ENCODE data around the gene IL1A. TPM values are rescaled to one million over a fixed set of nuclear protein-coding genes. Genes with fewer than 3 reads are reported as not detected.

Gene IL1A
- polyA plus RNA-seq, 1 of the 3 experiments (the other 2 are of a cell fraction) = not detected

DNA sequence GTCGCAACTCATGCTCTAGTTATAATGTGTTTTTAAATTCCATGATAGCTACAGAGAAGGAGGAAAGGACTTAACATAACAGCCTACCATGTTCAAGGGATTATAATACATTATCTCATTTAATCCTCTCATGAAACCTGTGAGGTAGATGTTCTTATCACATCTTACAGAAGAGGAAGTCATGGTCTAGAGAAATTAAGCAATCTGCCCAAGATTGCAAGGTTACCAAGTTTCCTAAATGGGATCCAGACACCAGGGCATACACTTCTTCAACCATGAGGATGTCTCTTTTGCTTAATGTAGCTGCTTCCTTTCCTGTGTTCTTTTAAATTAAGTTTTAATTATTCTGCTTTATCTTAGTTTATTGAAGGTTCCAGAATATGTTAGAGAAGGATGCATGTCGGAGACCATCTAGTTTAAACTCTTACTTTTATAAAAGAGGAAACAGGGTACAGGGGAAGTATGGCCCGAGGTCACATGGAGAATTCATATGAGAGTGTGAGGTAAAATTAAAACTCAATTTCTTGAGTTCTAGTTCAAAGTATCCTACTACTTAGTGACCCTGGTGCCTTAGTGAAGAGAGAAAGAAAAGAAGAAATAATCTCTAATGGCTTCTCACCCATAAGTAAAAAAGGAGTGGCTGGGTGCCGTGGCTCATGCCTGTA, 3.6 kb upstream of the IL1A start:
- Histone ChIP-seq H3K27ac (ENCODE audit: low read depth in 2 of 2, low read length in 1 of 2) (no peak overlapping the region), H3K4me2 (no peak overlapping the region), H3K9ac (no peak overlapping the region), H3K4me3 (ENCODE audit: low read depth in 2 of 2, low read length in 1 of 2) (no peak overlapping the region), H3K36me3 (replicated peaks in 1 of 2; ENCODE audit: control insufficient read depth in 1 of 2, insufficient read depth in 2 of 2, low read length in 1 of 2) (no peaks in the 10 kb centered on the region), H3F3A (replicated peaks; ENCODE audit: insufficient read depth) (no peaks in the 10 kb centered on the region), H3K9me2 (no peaks in the 10 kb centered on the region), H3K79me2 (ENCODE audit: insufficient read depth) (no peaks in the 10 kb centered on the region), H4K20me1 (ENCODE audit: insufficient read depth) (no peaks in the 10 kb centered on the region), H3K4me1 (ENCODE audit: control insufficient read depth in 1 of 2, insufficient read depth in 2 of 2, low read depth in 1 of 2, low read length in 1 of 2) (no peaks in the 10 kb centered on the region), H2AFZ (ENCODE audit: low read depth) (no peak overlapping the region), H3K27me3 (ENCODE audit: insufficient read depth) (no peaks in the 10 kb centered on the region), H3K9me3 (no peaks in the 10 kb centered on the region)
- TF ChIP-seq RCOR1 (IDR thresholded peaks at IDR 0.05; ENCODE audit: low read length) = no peak
- DNase-seq = no peak
- CTCF ChIA-PET = no interaction called here
- WGBS (ENCODE audit: low lambda C conversion rate) = 57% methylated on average over 4 of the region's 4 CpGs
- POLR2A ChIA-PET = no interaction called here

DNA sequence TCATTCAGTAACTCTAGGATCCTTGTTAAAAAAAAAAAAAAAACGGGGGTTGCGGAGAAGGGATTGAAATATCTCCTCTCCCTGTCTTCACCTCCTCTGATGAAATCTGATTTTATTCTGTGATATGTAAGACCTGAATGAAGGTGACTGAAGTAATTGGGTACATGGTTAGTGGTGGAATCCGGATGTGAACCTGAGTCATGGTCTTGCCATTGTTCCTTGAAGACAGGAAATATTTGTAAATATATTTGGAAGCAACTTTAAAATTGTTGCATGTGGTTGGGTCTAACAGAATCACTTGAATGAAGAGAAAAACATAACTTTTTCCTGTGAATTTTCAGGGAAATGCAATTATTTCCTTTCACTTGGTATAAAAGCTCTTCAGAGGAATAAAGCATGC, 3.0 kb upstream of the IL1A start:
- no peak overlapping the region for H2AFZ ChIP-seq (ENCODE audit: low read depth)
- CTCF ChIA-PET = no interaction called here
- no peak for DNase-seq
- H3K9ac ChIP-seq = no peak overlapping the region
- H3K4me1 ChIP-seq (ENCODE audit: control insufficient read depth in 1 of 2, insufficient read depth in 2 of 2, low read depth in 1 of 2, low read length in 1 of 2) = no peaks in the 10 kb centered on the region
- no peaks in the 10 kb centered on the region for H3K9me2 ChIP-seq
- H3K27me3 ChIP-seq (ENCODE audit: insufficient read depth) = no peaks in the 10 kb centered on the region
- H3K4me3 ChIP-seq (ENCODE audit: low read depth in 2 of 2, low read length in 1 of 2) = no peak overlapping the region
- H3K4me2 ChIP-seq = no peak overlapping the region
- TF ChIP-seq, protein P1, sequence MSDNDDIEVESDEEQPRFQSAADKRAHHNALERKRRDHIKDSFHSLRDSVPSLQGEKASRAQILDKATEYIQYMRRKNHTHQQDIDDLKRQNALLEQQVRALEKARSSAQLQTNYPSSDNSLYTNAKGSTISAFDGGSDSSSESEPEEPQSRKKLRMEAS (IDR thresholded peaks at IDR 0.05; ENCODE audit: low read depth) = no peak
- no peak for TF ChIP-seq JUND (IDR thresholded peaks at IDR 0.05)
- no peak for TF ChIP-seq POLR2AphosphoS5 (IDR thresholded peaks at IDR 0.05; ENCODE audit: low read depth, low read length)
- POLR2A ChIA-PET = no interaction called here
- H3K27ac ChIP-seq (ENCODE audit: low read depth in 2 of 2, low read length in 1 of 2) = no peak overlapping the region
- H3K36me3 ChIP-seq (replicated peaks in 1 of 2; ENCODE audit: control insufficient read depth in 1 of 2, insufficient read depth in 2 of 2, low read length in 1 of 2) = no peaks in the 10 kb centered on the region
- H3F3A ChIP-seq (replicated peaks; ENCODE audit: insufficient read depth) = no peaks in the 10 kb centered on the region
- H4K20me1 ChIP-seq (ENCODE audit: insufficient read depth) = no peaks in the 10 kb centered on the region
- no peaks in the 10 kb centered on the region for H3K9me3 ChIP-seq
- H3K79me2 ChIP-seq (ENCODE audit: insufficient read depth) = no peaks in the 10 kb centered on the region
- WGBS (ENCODE audit: low lambda C conversion rate) = 54% methylated on average over 3 of the region's 3 CpGs

DNA sequence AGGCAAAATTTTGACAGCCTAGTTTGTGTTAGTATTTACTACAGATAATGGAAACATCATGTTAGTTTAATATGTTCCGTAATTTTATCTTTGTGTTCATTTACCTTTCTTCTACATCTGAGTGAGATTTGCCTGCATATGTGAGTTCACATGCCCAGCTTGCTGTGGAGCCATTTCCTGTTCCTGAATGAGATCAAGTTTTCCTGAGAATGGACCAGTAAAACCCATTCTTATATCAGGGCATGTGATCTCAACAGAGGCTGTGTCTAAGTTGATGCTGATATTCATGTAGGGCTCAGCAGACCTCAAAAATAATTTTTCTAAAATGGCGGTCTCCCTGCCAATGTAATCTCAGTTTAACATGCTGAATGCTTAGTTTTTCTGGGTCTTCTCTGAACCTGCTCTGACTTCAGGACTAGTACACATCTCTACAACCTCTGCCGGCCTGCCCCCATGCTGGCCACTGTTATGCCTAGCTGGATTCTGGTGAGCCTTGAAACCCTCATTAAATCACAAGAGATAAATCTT, 1.0 kb downstream of the IL1A start:
- no peak overlapping the region for H3K27ac ChIP-seq (ENCODE audit: low read depth in 2 of 2, low read length in 1 of 2)
- WGBS (ENCODE audit: low lambda C conversion rate) = 70% methylated on average over 3 of the region's 3 CpGs
- H3K27me3 ChIP-seq (ENCODE audit: insufficient read depth) = no peaks in the 10 kb centered on the region
- H4K20me1 ChIP-seq (ENCODE audit: insufficient read depth) = no peaks in the 10 kb centered on the region
- H3K36me3 ChIP-seq (replicated peaks in 1 of 2; ENCODE audit: control insufficient read depth in 1 of 2, insufficient read depth in 2 of 2, low read length in 1 of 2) = no peaks in the 10 kb centered on the region
- no peaks in the 10 kb centered on the region for H3K4me1 ChIP-seq (ENCODE audit: control insufficient read depth in 1 of 2, insufficient read depth in 2 of 2, low read depth in 1 of 2, low read length in 1 of 2)
- no peaks in the 10 kb centered on the region for H3K79me2 ChIP-seq (ENCODE audit: insufficient read depth)
- H3K9me2 ChIP-seq = no peaks in the 10 kb centered on the region
- no peak for DNase-seq
- ChIA-PET POLR2A (interaction anchor here (0.7 kb wide), 1 partner anchor 647 kb away, joined by 3 read pairs; no protein-coding TSS in a partner anchor), CTCF (no interaction called here)
- H3K9ac ChIP-seq = no peak overlapping the region
- H3K4me3 ChIP-seq (ENCODE audit: low read depth in 2 of 2, low read length in 1 of 2) = no peak overlapping the region
- no peaks in the 10 kb centered on the region for H3K9me3 ChIP-seq
- H3F3A ChIP-seq (replicated peaks; ENCODE audit: insufficient read depth) = no peaks in the 10 kb centered on the region
- no peak for TF ChIP-seq GATA2 (CRISPR knock-in tag; IDR thresholded peaks at IDR 0.05)
- TF ChIP-seq JUND (IDR thresholded peaks at IDR 0.05) = no peak
- no peak for TF ChIP-seq MEF2A (IDR thresholded peaks at IDR 0.05; ENCODE audit: borderline replicate concordance, low read depth)
- no peak for TF ChIP-seq EP300 (IDR thresholded peaks at IDR 0.05; ENCODE audit: borderline replicate concordance in 1 of 2, low read depth in 1 of 2, low read length in 1 of 2)
- no peak for TF ChIP-seq SIN3A (IDR thresholded peaks at IDR 0.05; ENCODE audit: borderline replicate concordance, low read depth, low read length)
- no peak for TF ChIP-seq RCOR1 (IDR thresholded peaks at IDR 0.05; ENCODE audit: low read length)
- TF ChIP-seq FOSL2 (IDR thresholded peaks at IDR 0.05; ENCODE audit: borderline replicate concordance, low read depth) = no peak
- TF ChIP-seq, protein P2, sequence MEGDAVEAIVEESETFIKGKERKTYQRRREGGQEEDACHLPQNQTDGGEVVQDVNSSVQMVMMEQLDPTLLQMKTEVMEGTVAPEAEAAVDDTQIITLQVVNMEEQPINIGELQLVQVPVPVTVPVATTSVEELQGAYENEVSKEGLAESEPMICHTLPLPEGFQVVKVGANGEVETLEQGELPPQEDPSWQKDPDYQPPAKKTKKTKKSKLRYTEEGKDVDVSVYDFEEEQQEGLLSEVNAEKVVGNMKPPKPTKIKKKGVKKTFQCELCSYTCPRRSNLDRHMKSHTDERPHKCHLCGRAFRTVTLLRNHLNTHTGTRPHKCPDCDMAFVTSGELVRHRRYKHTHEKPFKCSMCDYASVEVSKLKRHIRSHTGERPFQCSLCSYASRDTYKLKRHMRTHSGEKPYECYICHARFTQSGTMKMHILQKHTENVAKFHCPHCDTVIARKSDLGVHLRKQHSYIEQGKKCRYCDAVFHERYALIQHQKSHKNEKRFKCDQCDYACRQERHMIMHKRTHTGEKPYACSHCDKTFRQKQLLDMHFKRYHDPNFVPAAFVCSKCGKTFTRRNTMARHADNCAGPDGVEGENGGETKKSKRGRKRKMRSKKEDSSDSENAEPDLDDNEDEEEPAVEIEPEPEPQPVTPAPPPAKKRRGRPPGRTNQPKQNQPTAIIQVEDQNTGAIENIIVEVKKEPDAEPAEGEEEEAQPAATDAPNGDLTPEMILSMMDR (IDR thresholded peaks at IDR 0.05) = no peak
- no peak overlapping the region for H2AFZ ChIP-seq (ENCODE audit: low read depth)
- H3K4me2 ChIP-seq = no peak overlapping the region
